RWPE1 (cell line): Measurements from ENCODE around the gene AAMP.

Source experiments
- CTCF ChIA-PET: fragments of 350-600 bp; sonication (Branson Sonifier 250); formaldehyde crosslinking; extraction: SDS; loops from one replicate; lab custom pipeline; 2021; lab: Yijun Ruan, JAX
- POLR2A ChIA-PET: fragments of 400-600 bp; formaldehyde crosslinking; extraction: SDS; loops from one replicate; lab custom pipeline; 2020; ENCODE audit warnings: antibody characterized with exemption; ENCODE audit not compliant: low non-redundant PET; lab: Yijun Ruan, JAX
- DNase-seq: peaks from one replicate; pipeline ENCODE4 v3.0.0; 2012; ENCODE audit warnings: low spot score
- H3K27ac ChIP-seq: fragments of 450-650 bp; 2 replicates; pipeline ENCODE4 v1.5.1; 2017
- TF ChIP-seq, protein P1 (sequence below): fragments of 450-650 bp; conservative IDR thresholded peaks from 2 replicates; pipeline ENCODE4 v1.5.1; 2017; ENCODE audit warnings: low read depth, mild to moderate bottlenecking

AAMP gene

DNA sequence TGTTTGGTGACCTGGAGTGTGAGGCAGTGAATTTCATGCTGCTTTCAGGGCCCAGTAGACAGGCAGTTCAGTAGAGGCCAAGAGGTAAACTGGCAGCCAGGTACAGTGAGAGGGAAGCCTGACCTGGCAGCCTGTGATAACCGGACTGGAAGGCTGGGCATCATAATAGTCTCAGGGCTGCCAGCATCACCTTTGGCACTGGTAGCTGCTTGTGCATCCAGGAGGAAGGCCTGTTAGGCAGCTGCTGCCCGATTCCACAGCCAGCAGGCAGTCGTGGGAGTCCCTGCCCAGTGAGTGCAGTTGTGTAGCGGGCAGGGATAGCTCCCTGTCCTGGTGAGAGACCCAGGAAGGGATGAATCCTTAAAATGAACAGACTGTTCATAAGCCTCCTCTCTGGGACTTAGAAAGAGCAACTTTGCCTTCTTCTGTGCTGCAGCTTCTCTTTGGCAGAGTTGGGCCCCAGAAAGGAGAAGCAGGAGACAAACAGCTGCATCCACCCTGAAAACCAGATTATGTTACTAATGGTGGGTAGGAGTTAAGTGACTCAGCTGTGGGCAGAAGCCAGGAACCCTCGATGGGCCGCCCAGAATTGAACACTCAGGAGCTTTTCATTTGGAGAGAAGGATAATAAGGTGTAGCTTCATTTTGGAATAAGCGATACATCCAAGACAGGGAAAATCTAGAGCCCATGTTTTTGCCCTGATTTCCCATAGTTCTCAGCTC, 17.3 kb downstream of the AAMP start:
- ChIA-PET CTCF (interaction anchor here (1.1 kb wide), 1 partner anchor 85 kb away, joined by 3 read pairs; no protein-coding TSS in a partner anchor), POLR2A (interaction anchor here (0.6 kb wide), 1 partner anchor 109 kb away, joined by 5 read pairs; no protein-coding TSS in a partner anchor)
- TF ChIP-seq, protein P1, sequence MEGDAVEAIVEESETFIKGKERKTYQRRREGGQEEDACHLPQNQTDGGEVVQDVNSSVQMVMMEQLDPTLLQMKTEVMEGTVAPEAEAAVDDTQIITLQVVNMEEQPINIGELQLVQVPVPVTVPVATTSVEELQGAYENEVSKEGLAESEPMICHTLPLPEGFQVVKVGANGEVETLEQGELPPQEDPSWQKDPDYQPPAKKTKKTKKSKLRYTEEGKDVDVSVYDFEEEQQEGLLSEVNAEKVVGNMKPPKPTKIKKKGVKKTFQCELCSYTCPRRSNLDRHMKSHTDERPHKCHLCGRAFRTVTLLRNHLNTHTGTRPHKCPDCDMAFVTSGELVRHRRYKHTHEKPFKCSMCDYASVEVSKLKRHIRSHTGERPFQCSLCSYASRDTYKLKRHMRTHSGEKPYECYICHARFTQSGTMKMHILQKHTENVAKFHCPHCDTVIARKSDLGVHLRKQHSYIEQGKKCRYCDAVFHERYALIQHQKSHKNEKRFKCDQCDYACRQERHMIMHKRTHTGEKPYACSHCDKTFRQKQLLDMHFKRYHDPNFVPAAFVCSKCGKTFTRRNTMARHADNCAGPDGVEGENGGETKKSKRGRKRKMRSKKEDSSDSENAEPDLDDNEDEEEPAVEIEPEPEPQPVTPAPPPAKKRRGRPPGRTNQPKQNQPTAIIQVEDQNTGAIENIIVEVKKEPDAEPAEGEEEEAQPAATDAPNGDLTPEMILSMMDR = no peak
- no peak for DNase-seq
- H3K27ac ChIP-seq = peak overlapping the region; percentile 45

GRCh38 chr2:218249691-218250090, 20.2 kb downstream of the AAMP start:
- no peak for DNase-seq
- CTCF ChIA-PET = no interaction called here
- TF ChIP-seq, protein P1 = no peak
- H3K27ac ChIP-seq = no peak overlapping the region
- POLR2A ChIA-PET = no interaction called here

GRCh38 chr2:218245214-218245613, 24.7 kb downstream of the AAMP start:
- CTCF ChIA-PET = interaction anchor here (0.7 kb wide), 1 partner anchor 26 kb away, joined by 3 read pairs; no protein-coding TSS in a partner anchor

GRCh38 chr2:218244665-218245064, 25.3 kb downstream of the AAMP start:
- ChIA-PET CTCF (interaction anchor here (0.5 to 1.0 kb wide), 3 partner anchors 15 to 59 kb away, joined by 3 read pairs; no protein-coding TSS in a partner anchor), POLR2A (no interaction called here)
- TF ChIP-seq, protein P1 = no peak
- no peak overlapping the region for H3K27ac ChIP-seq
- DNase-seq = no peak

More at GRCh38 chr2:218245214-218245613, 24.7 kb downstream of the AAMP start:
- H3K27ac ChIP-seq = no peak overlapping the region
- POLR2A ChIA-PET = no interaction called here
- TF ChIP-seq, protein P1 = no peak
- no peak for DNase-seq

- H3K27ac ChIP-seq = no peak overlapping the region
- no peak for DNase-seq
- TF ChIP-seq, protein P1 = no peak
- ChIA-PET CTCF (interaction anchor here (0.5 to 1.0 kb wide), 3 partner anchors 15 to 58 kb away, joined by 3 read pairs; no protein-coding TSS in a partner anchor), POLR2A (no interaction called here)
Measured at GRCh38 chr2:218244204-218244603, 25.7 kb downstream of the AAMP start.

DNA sequence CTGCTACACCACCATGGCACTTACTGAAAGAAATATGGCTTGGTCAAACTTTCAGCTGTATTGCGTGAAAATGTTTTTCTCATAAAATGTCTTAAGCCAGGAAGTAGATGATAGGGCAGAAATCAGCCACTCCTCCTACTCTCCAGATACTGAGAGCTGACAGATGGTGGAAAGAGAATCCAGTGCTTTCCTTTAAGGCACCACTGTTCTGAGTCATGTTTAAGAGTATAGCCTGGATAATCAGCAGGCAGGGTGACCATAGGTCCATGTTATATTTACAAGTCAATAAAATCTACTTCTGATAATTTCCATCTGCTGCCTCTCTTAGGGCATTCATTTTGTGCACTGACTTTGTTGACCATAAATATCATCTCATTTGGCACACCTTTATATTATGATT, 31.1 kb downstream of the AAMP start:
- POLR2A ChIA-PET = no interaction called here
- CTCF ChIA-PET = no interaction called here
- no peak for DNase-seq
- TF ChIP-seq, protein P1 = no peak
- no peak overlapping the region for H3K27ac ChIP-seq
